Neural cell (in vitro differentiated cells): Measurements from ENCODE around the gene ZNF532.

Experiments
- EP300 ChIP-seq: fragments of 450-650 bp; conservative IDR thresholded peaks from 2 replicates; pipeline ENCODE4 v1.6.1; 2014; ENCODE audit warnings: antibody characterized with exemption, mild to moderate bottlenecking, moderate library complexity; ENCODE audit not compliant: poor library complexity, severe bottlenecking
- EZH2 ChIP-seq: fragments of 200-600, 300-800 bp; shearing (Covaris generic), sonication (generic); IDR thresholded peaks from 2 replicates; pipeline ENCODE4 v1.6.1; 2014; ENCODE audit warnings: antibody characterized with exemption, low read length, borderline replicate concordance, mild to moderate bottlenecking; ENCODE audit not compliant: insufficient read depth, poor library complexity, severe bottlenecking
- POLR2AphosphoS5 ChIP-seq: IDR thresholded peaks from 2 replicates; pipeline ENCODE4 v1.6.1; 2012
- RAD21 ChIP-seq: fragments of 450-650 bp; conservative IDR thresholded peaks from 2 replicates; pipeline ENCODE4 v1.6.1; 2014; ENCODE audit warnings: antibody characterized with exemption, mild to moderate bottlenecking, moderate library complexity
- REST ChIP-seq: IDR thresholded peaks from 2 replicates; pipeline ENCODE4 v1.6.1; 2012; ENCODE audit warnings: borderline replicate concordance
- SMC3 ChIP-seq: fragments of 450-650 bp; conservative IDR thresholded peaks from 2 replicates; pipeline ENCODE4 v1.6.1; 2014; ENCODE audit warnings: antibody characterized with exemption, mild to moderate bottlenecking, moderate library complexity; ENCODE audit not compliant: poor library complexity
- TAF1 ChIP-seq: IDR thresholded peaks from 2 replicates; pipeline ENCODE4 v1.6.1; 2012; ENCODE audit warnings: low read depth
- TF ChIP-seq, protein P1 (sequence below): fragments of 450-650 bp; IDR thresholded peaks from 2 replicates; pipeline ENCODE4 v1.5.1; 2014; ENCODE audit warnings: antibody characterized with exemption, mild to moderate bottlenecking, moderate library complexity; ENCODE audit not compliant: poor library complexity, severe bottlenecking

GRCh38 chr18:58977223-58977622 is 112.5 kb downstream of the ZNF532 start:
- no peak for TF ChIP-seq SMC3
- TF ChIP-seq, protein P1, sequence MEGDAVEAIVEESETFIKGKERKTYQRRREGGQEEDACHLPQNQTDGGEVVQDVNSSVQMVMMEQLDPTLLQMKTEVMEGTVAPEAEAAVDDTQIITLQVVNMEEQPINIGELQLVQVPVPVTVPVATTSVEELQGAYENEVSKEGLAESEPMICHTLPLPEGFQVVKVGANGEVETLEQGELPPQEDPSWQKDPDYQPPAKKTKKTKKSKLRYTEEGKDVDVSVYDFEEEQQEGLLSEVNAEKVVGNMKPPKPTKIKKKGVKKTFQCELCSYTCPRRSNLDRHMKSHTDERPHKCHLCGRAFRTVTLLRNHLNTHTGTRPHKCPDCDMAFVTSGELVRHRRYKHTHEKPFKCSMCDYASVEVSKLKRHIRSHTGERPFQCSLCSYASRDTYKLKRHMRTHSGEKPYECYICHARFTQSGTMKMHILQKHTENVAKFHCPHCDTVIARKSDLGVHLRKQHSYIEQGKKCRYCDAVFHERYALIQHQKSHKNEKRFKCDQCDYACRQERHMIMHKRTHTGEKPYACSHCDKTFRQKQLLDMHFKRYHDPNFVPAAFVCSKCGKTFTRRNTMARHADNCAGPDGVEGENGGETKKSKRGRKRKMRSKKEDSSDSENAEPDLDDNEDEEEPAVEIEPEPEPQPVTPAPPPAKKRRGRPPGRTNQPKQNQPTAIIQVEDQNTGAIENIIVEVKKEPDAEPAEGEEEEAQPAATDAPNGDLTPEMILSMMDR = no peak
- no peak for TF ChIP-seq REST
- TF ChIP-seq EZH2 = no peak
- TF ChIP-seq TAF1 = no peak
- no peak for TF ChIP-seq POLR2AphosphoS5
- TF ChIP-seq EP300 = no peak
- TF ChIP-seq RAD21 = no peak
